Middle frontal gyrus (tissue), 1 donor: ENCODE data around the gene C2CD4B.

ENCODE experiments used
- DNase-seq: peaks from one replicate; pipeline ENCODE4 v3.0.0-alpha.2; 2015; ENCODE audit warnings: low spot score; ENCODE audit errors: extremely low spot score

C2CD4B gene

DNA sequence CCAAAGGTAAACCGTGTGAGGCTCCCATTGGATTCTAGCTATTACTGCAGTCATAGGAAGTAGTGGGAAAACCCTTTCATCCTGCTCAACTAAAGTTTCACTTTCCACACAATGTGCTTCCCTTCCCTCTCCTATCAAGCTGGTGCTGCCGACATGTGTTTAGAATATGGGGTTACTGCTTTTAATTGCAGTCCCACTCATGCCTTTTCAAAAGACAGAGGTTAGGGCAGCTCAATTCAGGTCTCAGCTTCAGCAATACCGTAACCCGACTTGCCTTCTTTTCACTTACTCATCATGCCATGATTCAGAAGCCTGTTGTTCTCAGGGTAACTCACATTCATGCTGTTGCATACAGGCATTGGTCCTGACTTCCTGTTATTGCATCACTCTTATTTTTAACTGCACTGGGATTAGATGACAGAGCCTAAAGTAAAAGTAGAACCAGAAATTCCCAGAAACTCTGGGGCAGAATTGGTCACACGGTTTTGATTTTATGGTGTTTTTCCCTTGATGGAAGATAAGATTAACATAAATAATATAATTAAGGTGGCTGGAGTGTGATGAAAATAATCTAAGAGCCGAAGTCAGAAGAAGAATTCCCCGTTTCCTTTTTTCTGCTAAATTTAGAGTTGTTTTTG lies 45.7 kb downstream of the C2CD4B start:
- DNase-seq, result no peak

GRCh38 chr15:62118520-62119226 lies 46.4 kb downstream of the C2CD4B start:
- DNase-seq, result no peak

- no peak for DNase-seq
Observed at GRCh38 chr15:62115847-62116246, 49.2 kb downstream of the C2CD4B start.
